ENCODE measurements around the gene CCL7.

The CCL7 gene

GRCh38 chr17:34261568-34262337, 8.3 kb upstream of the CCL7 start:
- TF ChIP-seq, protein P1, sequence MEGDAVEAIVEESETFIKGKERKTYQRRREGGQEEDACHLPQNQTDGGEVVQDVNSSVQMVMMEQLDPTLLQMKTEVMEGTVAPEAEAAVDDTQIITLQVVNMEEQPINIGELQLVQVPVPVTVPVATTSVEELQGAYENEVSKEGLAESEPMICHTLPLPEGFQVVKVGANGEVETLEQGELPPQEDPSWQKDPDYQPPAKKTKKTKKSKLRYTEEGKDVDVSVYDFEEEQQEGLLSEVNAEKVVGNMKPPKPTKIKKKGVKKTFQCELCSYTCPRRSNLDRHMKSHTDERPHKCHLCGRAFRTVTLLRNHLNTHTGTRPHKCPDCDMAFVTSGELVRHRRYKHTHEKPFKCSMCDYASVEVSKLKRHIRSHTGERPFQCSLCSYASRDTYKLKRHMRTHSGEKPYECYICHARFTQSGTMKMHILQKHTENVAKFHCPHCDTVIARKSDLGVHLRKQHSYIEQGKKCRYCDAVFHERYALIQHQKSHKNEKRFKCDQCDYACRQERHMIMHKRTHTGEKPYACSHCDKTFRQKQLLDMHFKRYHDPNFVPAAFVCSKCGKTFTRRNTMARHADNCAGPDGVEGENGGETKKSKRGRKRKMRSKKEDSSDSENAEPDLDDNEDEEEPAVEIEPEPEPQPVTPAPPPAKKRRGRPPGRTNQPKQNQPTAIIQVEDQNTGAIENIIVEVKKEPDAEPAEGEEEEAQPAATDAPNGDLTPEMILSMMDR (IDR thresholded peaks at IDR 0.05): no peak

DNA sequence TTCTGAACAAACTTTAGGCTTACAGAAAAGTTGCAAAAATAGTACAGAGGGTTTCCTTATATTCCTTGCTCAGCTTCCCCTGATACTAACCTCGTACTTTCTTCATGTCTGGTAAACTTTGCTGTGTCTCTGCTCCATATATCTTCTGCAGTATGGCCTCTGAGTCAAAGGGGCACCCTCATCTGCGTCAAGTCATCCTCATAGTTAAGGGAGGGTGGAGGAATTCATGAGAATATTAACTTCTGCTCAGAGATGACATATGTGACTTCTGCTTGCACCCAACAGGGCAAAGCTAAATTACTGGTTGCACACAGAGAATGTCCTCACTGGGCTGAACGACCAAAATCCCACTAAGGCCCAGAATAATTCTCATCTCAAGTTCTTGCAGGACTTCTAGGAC, 4.3 kb upstream of the CCL7 start:
- TF ChIP-seq, protein P1 (IDR thresholded peaks at IDR 0.05): no peak

GRCh38 chr17:34275881-34276280, 5.9 kb downstream of the CCL7 start:
- TF ChIP-seq, protein P1 (IDR thresholded peaks at IDR 0.05): no peak

DNA sequence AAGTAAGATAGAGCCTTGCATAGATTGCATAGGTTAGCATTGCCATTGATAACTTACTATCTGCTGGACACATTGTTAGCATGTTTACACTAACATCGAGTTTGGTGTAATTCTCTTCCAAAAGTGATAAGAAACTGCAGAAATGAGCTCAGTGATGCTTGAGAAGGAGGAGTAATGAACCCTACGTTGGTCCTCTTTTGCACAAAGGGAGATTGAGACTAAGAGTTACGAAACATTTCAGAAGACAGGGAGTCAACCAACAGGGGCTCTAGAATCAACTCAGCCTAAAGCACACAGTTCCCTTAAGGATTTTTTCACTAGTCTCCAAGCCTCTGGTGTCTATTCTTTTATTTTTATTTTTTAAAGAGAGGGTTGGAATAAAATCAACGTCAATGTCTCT, 6.8 kb downstream of the CCL7 start:
- TF ChIP-seq, protein P1 (IDR thresholded peaks at IDR 0.05): no peak

DNA sequence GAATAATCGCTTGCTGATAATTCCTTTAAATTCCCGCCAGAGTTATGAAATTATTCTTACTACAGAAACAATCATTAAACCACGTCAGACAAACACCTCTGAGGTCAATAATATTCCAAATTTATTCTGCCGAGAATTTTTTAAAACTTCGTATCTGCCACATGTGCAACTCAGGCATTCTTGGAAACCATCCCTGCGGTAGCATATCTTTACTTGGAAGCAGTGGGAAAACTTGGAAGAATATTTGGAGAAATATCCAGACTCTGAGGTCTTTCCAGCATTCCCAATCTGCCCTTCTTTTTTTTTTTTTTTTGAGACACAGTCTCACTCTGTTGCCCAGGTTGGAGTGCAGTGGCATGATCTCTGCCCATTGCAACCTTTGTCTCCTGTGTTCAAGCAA, 13.6 kb downstream of the CCL7 start:
- TF ChIP-seq, protein P1 (IDR thresholded peaks at IDR 0.05): no peak

GRCh38 chr17:34285286-34285792, 15.3 kb downstream of the CCL7 start, which contains the start of gene CCL11:
TSS of gene CCL11 (plus strand) at chr17:34285742. CDS start at chr17:34285809, 67 bp downstream.
- TF ChIP-seq, protein P1 (IDR thresholded peaks at IDR 0.05): no peak

GRCh38 chr17:34287875-34288274, 17.9 kb downstream of the CCL7 start:
- TF ChIP-seq, protein P1 (IDR thresholded peaks at IDR 0.05): no peak

Measured in LNCAP (cell line).